Heart left ventricle (tissue), 16 donors: ENCODE results near the gene RUNDC3A. TPM values are rescaled to one million over a fixed set of nuclear protein-coding genes. Genes with fewer than 3 reads are reported as not detected.

ENCODE experiments used
- ATAC-seq, 4 donors: fragments of 200-7000 bp; cut with Tn5 transposase; one replicate each; pipeline ENCODE4 v1.9.1; 2020 to 2022; ENCODE audit warnings: moderate library complexity in 4 of 4, mild to moderate bottlenecking in 3 of 4, moderate number of reproducible peaks in 1 of 4
- DNase-seq, 5 donors: peaks; one replicate each; pipeline ENCODE4 v3.0.0-alpha.2; 2020
- H3K27ac ChIP-seq, 12 donors: fragments of 200-600 bp; sonication (generic) in 4 of 12; one replicate each; pipeline versions ENCODE4 v1.5.0 to v1.8.0; 2016 to 2022; ENCODE audit warnings: mild to moderate bottlenecking in 2 of 12
- H3K27me3 ChIP-seq, 9 donors: fragments of 200-600 bp; sonication (generic) in 2 of 9; one replicate each; pipeline versions ENCODE4 v1.5.1 to v1.8.0; 2016 to 2022; ENCODE audit warnings: mild to moderate bottlenecking in 3 of 9
- H3K36me3 ChIP-seq, 9 donors: fragments of 200-600 bp; sonication (generic) in 2 of 9; one replicate each; pipeline versions ENCODE4 v1.5.0 to v1.8.0; 2018 to 2022; ENCODE audit warnings: mild to moderate bottlenecking in 2 of 9
- H3K4me1 ChIP-seq, 12 donors: fragments of 200-600 bp; sonication (generic) in 4 of 12; one replicate each; pipeline versions ENCODE4 v1.5.0 to v1.8.0; 2016 to 2022; ENCODE audit warnings: mild to moderate bottlenecking in 3 of 12
- H3K4me3 ChIP-seq, 12 donors: fragments of 200-600 bp; sonication (generic) in 4 of 12; one replicate each; pipeline versions ENCODE4 v1.5.0 to v1.8.0; 2017 to 2022; ENCODE audit warnings: mild to moderate bottlenecking in 9 of 12, moderate library complexity in 4 of 12
- H3K9me3 ChIP-seq, 12 donors: fragments of 200-600 bp; sonication (generic) in 4 of 12; one replicate each; pipeline versions ENCODE4 v1.5.0 to v1.8.0; 2016 to 2022; ENCODE audit warnings: mild to moderate bottlenecking in 1 of 12
- CTCF ChIP-seq, 12 donors: fragments of 200-600 bp; sonication (generic) in 4 of 12; IDR thresholded peaks; one replicate each; pipeline versions ENCODE4 v1.5.0 to v1.8.0; 2018 to 2022; ENCODE audit warnings: antibody characterized with exemption in 12 of 12, mild to moderate bottlenecking in 5 of 12
- POLR2A ChIP-seq, 2 donors: fragments of 450-650 bp; IDR thresholded peaks; one replicate each; pipeline ENCODE4 v1.6.1; 2017; ENCODE audit warnings: antibody characterized with exemption in 2 of 2, mild to moderate bottlenecking in 2 of 2, moderate library complexity in 2 of 2
- WGBS, 4 donors: extraction: QIAGEN DNeasy Blood & Tissue Kit in 2 of 4; methylation state at CpG; one replicate each; pipeline versions ENCODE4 v1.1.5 to v1.1.7; 2013 to 2018; 5-methylcytosine and 5-hydroxymethylcytosine counted together
- intact Hi-C, 10 donors: fragments of 100-400 bp; cut with DNase I; formaldehyde crosslinking; loops; one replicate each; pipeline versions ENCODE4 v1.11.1 to v1.14.2; 2022
- polyA plus RNA-seq, 2 donors: library from polyadenylated mRNA; stranded (reverse); fragments of 200-250 nt; gene quantifications; one replicate each; pipeline ENCODE4 v1.2.3, GENCODE V29; 2013
- total RNA-seq, 9 donors: library from RNA; depleted of rRNA in 2 of 9; stranded (reverse); fragments of >200 nt in 2 of 9; fragmentation: NEBNext Ultra II Directional in 3 of 9; extraction: Animal tissue kit (Norgen Biotek cat#: 25700) in 3 of 9; gene quantifications; one replicate each; pipeline versions ENCODE4 v1.1.0 to v1.2.4, GENCODE V29; 2016 to 2023
- donor health status: ischemic (EF 13 %, LVEDD 7.1; RV severe dilation, severe dysfunction).
- donor health status: healthy with polysubstance abuse.
- donor health status: DM: no; HTN: yes; CAD: no.
- donor health status: DM: no; HTN: no; CAD: no.
- donor health status: ischemic (EF 25% LVEDD 6.9; RV normal size, moderate dysfunction).
- donor health status: ischemic (EF 25% LVEDD 5.7; RV mildly dilated, moderate dysfunction).
- donor health status: healthy.
- donor health status: DM: yes; HTN: yes; CAD: no.
- donor health status: ischemic (EF 35%, LVEDD 5.7; RV mildly dilated, moderate dysfunction).
- donor health status: nonischemic (EF 11% LVEDD 7.7; RV severe dilation, severe dysfunction).
- donor health status: DM: yes; HTN: yes; CAD: no.
- donor health status: PGD.
- donor health status: ischemic (EF 29% LVEDD 5.4; RV normal size, mild dysfunction).
- donor health status: nonischemic (EF 23%, LVEDD 6.1; RV moderate dilation, normal function).

RUNDC3A gene
- total and polyA plus RNA-seq, 11 donors, result 0.19 to 1.3 (median 0.51) TPM; not detected in 1

GRCh38 chr17:44352828-44353671 is 44.6 kb downstream of the RUNDC3A start:
- intact Hi-C loops, result no loop called here
- no peaks in the 10 kb centered on the region for H3K9me3 ChIP-seq
- ATAC-seq, result no peak
- peak overlapping the region in 3 of 12 donors; percentile 37 to 54 (median 42) for H3K27ac ChIP-seq
- H3K36me3 ChIP-seq, result peaks cover 0 to 48% (median 31%) of the 10 kb centered on the region in 9 donors
- 57 to 78% (median 68%) methylated on average over 14 to 22 of the region's 22 CpGs for WGBS, 4 donors
- peaks cover 0 to 14% (median 0%) of the 10 kb centered on the region in 12 donors for H3K4me1 ChIP-seq
- TF ChIP-seq POLR2A (IDR thresholded peaks at IDR 0.05), result no peak
- no peak for TF ChIP-seq CTCF (IDR thresholded peaks at IDR 0.05)
- H3K27me3 ChIP-seq, result no peaks in the 10 kb centered on the region
- peak overlapping the region in 9 of 12 donors; percentile 23 to 58 (median 49) for H3K4me3 ChIP-seq
- no peak for DNase-seq

- WGBS, 4 donors, result 27 to 54% (median 40%) methylated on average over 51 to 98 of the region's 98 CpGs
- peak in 2 of 4 donors; percentile 11 to 41 for ATAC-seq
- H3K27me3 ChIP-seq, result no peaks in the 10 kb centered on the region
- no peaks in the 10 kb centered on the region for H3K9me3 ChIP-seq
- intact Hi-C loops, result no loop called here
- peak overlapping the region in 10 of 12 donors; percentile 23 to 58 (median 48) for H3K4me3 ChIP-seq
- H3K36me3 ChIP-seq, result peaks cover 0 to 43% (median 31%) of the 10 kb centered on the region in 9 donors
- peak in 1 of 5 donors; percentile 74 for DNase-seq
- peaks cover 0 to 7% (median 0%) of the 10 kb centered on the region in 12 donors for H3K4me1 ChIP-seq
- no peak for TF ChIP-seq POLR2A (IDR thresholded peaks at IDR 0.05)
- no peak for TF ChIP-seq CTCF (IDR thresholded peaks at IDR 0.05)
- peak overlapping the region in 4 of 12 donors; percentile 37 to 54 (median 40) for H3K27ac ChIP-seq
These were observed 45.4 kb downstream of the RUNDC3A start for GRCh38 chr17:44353672-44354331.

DNA sequence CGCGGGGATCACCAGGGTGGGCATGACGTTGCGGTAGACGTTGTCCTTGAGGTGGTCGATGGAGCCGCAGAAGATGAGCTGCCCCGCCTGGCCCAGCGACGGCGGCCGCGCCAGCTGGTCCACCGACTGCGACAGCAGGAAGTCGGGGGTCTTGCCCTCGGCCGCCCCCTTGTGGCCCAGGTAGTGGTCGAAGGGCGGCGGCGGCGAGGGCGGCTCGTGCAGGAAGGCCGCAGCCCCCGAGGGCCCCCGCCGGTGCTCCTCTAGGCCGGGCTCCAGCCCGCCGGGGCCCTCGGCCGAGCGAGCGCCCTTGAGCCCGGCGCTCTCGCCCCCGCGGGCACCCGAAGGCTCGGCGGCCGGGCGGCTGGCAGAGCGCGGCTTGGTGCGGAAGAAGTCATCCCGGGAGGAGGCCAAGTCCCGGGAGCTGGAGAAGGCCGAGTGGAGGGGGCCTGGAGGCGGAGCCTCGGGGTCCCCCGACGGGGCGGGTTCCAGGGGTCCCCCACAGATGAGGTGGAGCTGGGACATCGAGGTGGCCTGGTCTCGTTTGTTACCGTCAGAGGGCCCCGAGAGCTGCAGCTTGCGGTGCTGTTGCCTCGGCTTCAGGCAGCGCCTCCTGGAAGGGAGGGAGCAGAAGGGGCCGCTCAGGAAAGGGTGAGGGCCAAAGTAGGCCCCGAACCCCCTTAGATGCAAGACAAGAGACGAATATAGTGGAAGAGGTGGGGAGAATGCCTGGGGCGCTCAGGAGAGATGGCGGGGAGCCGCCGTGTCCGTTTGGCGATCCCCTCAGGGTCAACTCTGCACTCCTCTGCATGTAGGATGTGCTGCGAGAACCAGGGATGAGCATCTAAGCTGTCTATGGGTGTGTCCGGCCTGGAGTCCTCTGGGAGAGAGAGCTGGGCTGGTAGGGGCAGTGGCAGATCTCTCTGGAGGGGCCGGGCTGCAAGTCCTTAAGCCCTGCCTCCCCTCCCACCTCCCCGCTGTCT is 46.5 kb downstream of the RUNDC3A start:
- peak in 3 of 5 donors; percentile 53 to 80 (median 64) for DNase-seq
- peaks cover 0 to 32% (median 27%) of the 10 kb centered on the region in 9 donors for H3K36me3 ChIP-seq
- H3K9me3 ChIP-seq, result no peaks in the 10 kb centered on the region
- H3K4me3 ChIP-seq, result peak overlapping the region in 8 of 12 donors; percentile 22 to 58 (median 44)
- no peak overlapping the region for H3K27ac ChIP-seq
- intact Hi-C loops, result no loop called here
- WGBS, 4 donors, result 51 to 83% (median 57%) methylated on average over 38 to 77 of the region's 77 CpGs
- peak in 10 of 12 donors; percentile 16 to 59 (median 36) for TF ChIP-seq CTCF (IDR thresholded peaks at IDR 0.05)
- TF ChIP-seq POLR2A (IDR thresholded peaks at IDR 0.05), result no peak
- H3K4me1 ChIP-seq, result peaks cover 0 to 5% (median 0%) of the 10 kb centered on the region in 12 donors
- H3K27me3 ChIP-seq, result no peaks in the 10 kb centered on the region
- ATAC-seq, result peak in 1 of 4 donors; percentile 18
